Measurements from ENCODE around the gene PHLDA2.
A peak's percentile ranks its signal among the peaks of the same experiment; 100 is the strongest.

Gene PHLDA2

GRCh38 chr11:2928605-2929530 lies at the start of gene PHLDA2:
Gene PHLDA2 (minus strand): TSS chr11:2929420. CDS start chr11:2929364, 56 bp downstream.
- H3K4me3 ChIP-seq (ENCODE audit: low read depth, low read length): peak within 1 kb of the TSS; percentile 62
- TF ChIP-seq, protein P1, sequence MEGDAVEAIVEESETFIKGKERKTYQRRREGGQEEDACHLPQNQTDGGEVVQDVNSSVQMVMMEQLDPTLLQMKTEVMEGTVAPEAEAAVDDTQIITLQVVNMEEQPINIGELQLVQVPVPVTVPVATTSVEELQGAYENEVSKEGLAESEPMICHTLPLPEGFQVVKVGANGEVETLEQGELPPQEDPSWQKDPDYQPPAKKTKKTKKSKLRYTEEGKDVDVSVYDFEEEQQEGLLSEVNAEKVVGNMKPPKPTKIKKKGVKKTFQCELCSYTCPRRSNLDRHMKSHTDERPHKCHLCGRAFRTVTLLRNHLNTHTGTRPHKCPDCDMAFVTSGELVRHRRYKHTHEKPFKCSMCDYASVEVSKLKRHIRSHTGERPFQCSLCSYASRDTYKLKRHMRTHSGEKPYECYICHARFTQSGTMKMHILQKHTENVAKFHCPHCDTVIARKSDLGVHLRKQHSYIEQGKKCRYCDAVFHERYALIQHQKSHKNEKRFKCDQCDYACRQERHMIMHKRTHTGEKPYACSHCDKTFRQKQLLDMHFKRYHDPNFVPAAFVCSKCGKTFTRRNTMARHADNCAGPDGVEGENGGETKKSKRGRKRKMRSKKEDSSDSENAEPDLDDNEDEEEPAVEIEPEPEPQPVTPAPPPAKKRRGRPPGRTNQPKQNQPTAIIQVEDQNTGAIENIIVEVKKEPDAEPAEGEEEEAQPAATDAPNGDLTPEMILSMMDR (IDR thresholded peaks at IDR 0.05; ENCODE audit: low read depth, low read length, missing control alignments): no peak
- no peak for DNase-seq (ENCODE audit: low read depth)
- in situ Hi-C loops (cut with HindIII; ENCODE audit: low sequenced_read_pairs): no loop called here

DNA sequence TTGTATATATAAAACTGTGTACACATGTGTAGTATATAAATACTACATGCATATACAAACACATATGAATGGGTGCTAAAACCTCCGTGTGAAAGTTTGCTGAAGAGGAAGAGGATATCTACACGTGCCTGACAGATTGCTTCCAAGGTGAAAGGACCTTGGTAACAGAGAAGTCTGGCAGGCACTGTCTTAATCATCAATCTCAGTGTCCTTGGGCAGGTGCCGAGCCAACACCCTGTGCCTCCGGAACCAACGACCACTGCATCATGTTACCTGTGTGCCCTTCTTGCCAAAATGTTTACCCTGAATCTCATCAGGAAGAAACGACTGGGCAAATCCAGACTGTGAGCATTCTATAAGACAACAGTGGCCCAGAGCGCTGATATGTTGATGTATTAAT lies 47.9 kb upstream of the PHLDA2 start:
- TF ChIP-seq, protein P1 (IDR thresholded peaks at IDR 0.05; ENCODE audit: low read depth, low read length, missing control alignments): no peak
- in situ Hi-C loops (cut with HindIII; ENCODE audit: low sequenced_read_pairs): no loop called here
- H3K4me3 ChIP-seq (ENCODE audit: low read depth, low read length): no peak overlapping the region
- DNase-seq (ENCODE audit: low read depth): no peak

- in situ Hi-C loops (cut with HindIII; ENCODE audit: low sequenced_read_pairs): no loop called here
- TF ChIP-seq, protein P1 (IDR thresholded peaks at IDR 0.05; ENCODE audit: low read depth, low read length, missing control alignments): no peak
- H3K4me3 ChIP-seq (ENCODE audit: low read depth, low read length): no peak overlapping the region
- DNase-seq (ENCODE audit: low read depth): no peak
Measured at GRCh38 chr11:2976294-2977063, 47.3 kb upstream of the PHLDA2 start.

- in situ Hi-C loops (cut with HindIII; ENCODE audit: low sequenced_read_pairs): no loop called here
- H3K4me3 ChIP-seq (ENCODE audit: low read depth, low read length): no peak overlapping the region
- DNase-seq (ENCODE audit: low read depth): no peak
- TF ChIP-seq, protein P1 (IDR thresholded peaks at IDR 0.05; ENCODE audit: low read depth, low read length, missing control alignments): peak; percentile 66
Measured at GRCh38 chr11:2975594-2975993, 46.4 kb upstream of the PHLDA2 start.

GRCh38 chr11:2974272-2974671 lies 45.1 kb upstream of the PHLDA2 start:
- in situ Hi-C loops (cut with HindIII; ENCODE audit: low sequenced_read_pairs): no loop called here
- H3K4me3 ChIP-seq (ENCODE audit: low read depth, low read length): no peak overlapping the region
- no peak for DNase-seq (ENCODE audit: low read depth)
- TF ChIP-seq, protein P1 (IDR thresholded peaks at IDR 0.05; ENCODE audit: low read depth, low read length, missing control alignments): no peak

- DNase-seq (ENCODE audit: low read depth): no peak
- in situ Hi-C loops (cut with HindIII; ENCODE audit: low sequenced_read_pairs): no loop called here
- TF ChIP-seq, protein P1 (IDR thresholded peaks at IDR 0.05; ENCODE audit: low read depth, low read length, missing control alignments): no peak
- H3K4me3 ChIP-seq (ENCODE audit: low read depth, low read length): no peak overlapping the region
Measured at GRCh38 chr11:2968341-2968900, 39.2 kb upstream of the PHLDA2 start.

Data from astrocyte of the cerebellum (primary cell).